Upper lobe of right lung (tissue), 1 donor: ENCODE results near the gene SOX12. TPM values are rescaled to one million over a fixed set of nuclear protein-coding genes. Genes with fewer than 3 reads are reported as not detected.

Experiments used
- ATAC-seq: fragments of 200-7000 bp; cut with Tn5 transposase; one replicate; pipeline ENCODE4 v1.9.1; 2020; ENCODE audit warnings: mild to moderate bottlenecking, moderate library complexity
- DNase-seq: peaks from one replicate; pipeline ENCODE4 v3.0.0-alpha.2; 2020
- H3K27ac ChIP-seq: fragments of 200-600 bp; one replicate; pipeline ENCODE4 v1.8.0; 2022
- H3K27me3 ChIP-seq: fragments of 200-600 bp; one replicate; pipeline ENCODE4 v1.8.0; 2022; ENCODE audit warnings: mild to moderate bottlenecking
- H3K36me3 ChIP-seq: fragments of 200-600 bp; one replicate; pipeline ENCODE4 v1.8.0; 2022
- H3K4me1 ChIP-seq: fragments of 200-600 bp; one replicate; pipeline ENCODE4 v1.8.0; 2022
- H3K4me3 ChIP-seq: fragments of 200-600 bp; one replicate; pipeline ENCODE4 v1.8.0; 2022; ENCODE audit warnings: mild to moderate bottlenecking
- H3K9me3 ChIP-seq: fragments of 200-600 bp; one replicate; pipeline ENCODE4 v1.8.0; 2022
- intact Hi-C: fragments of 100-400 bp; cut with DNase I; formaldehyde crosslinking; loops from one replicate; pipeline ENCODE4 v1.11.0; 2022
- long read RNA-seq: library from polyadenylated mRNA; unstranded; transcript quantifications from one replicate; pipeline ENCODE4 v2.0.0, GENCODE V29; 2021
- total RNA-seq: library from RNA; stranded (reverse); fragmentation: NEBNext Ultra II Directional; extraction: Animal tissue kit (Norgen Biotek cat#: 25700); gene quantifications from one replicate; pipeline ENCODE4 v1.2.1, GENCODE V29; 2021
- TF ChIP-seq, protein P1 (sequence below): fragments of 200-600 bp; IDR thresholded peaks from one replicate; pipeline ENCODE4 v1.8.0; 2022; ENCODE audit warnings: antibody characterized with exemption
- donor health status: DM: no; HTN: yes; CAD: no; lungs with severe emphysema.

Gene SOX12
- 8.4 TPM for total RNA-seq
- long read RNA-seq, full-length matches to known transcripts = 6 of 6 reads
- long read RNA-seq, partial matches to known transcripts = 0 of 6 reads
- long read RNA-seq, other reads (novel, unspliced or antisense) = 0 of 6 reads

DNA sequence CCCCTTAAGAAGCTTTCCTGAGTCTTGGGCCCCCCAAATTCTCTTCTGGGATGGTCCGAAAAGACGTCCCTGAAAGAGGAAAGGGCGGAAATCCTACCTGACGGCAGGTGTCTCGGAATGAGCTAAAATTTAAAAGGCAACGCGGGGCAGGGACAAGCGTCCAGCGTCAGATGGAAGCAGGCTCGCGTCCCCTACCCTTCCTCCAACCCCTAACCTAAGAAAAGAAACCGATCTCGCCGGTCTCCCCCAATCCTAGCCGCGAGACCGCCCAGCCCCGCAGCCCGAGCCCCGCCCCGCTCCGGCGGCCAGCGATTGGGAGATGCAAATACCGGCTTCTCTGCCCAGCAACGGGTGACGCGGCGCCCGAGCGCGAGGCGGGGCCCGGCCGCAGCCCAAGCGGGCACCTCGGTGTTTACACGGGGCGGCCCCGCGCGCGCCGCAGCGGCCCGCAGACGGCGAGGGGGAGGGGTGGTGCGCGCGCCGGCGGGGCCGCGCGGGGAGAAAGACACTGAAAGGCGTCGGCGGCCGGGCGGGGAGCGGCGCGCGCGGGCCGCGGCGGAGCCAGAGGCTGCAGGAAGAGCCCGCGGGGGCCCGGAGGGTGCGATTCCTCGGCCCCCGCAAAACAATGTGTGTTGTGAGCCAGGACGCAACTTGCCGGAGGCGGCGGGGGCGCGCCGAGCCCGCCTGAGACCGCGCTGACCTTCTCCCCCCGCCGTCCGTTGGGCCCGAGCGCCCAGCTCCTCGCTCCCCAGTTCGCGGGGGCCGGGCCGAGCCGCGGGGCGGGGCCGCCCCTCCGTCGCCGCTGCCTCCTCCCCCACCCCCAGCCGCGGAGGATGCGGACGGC lies at the start of gene SOX12:
Gene SOX12 (plus strand): TSS at position 508 of the 844 bp plus-strand sequence. CDS start 373 bp downstream, outside the sequence.
- Histone ChIP-seq H3K4me3 (peak within 1 kb of the TSS; percentile 77), H3K36me3 (no peaks in the 10 kb centered on the region), H3K4me1 (peaks cover 27% of the 10 kb centered on the region), H3K27me3 (no peaks in the 10 kb centered on the region), H3K27ac (peak within 1 kb of the TSS; percentile 90), H3K9me3 (no peaks in the 10 kb centered on the region)
- intact Hi-C loops = no loop called here
- peak; percentile 81 for ATAC-seq
- peak; percentile 99 for DNase-seq
- TF ChIP-seq, protein P1, sequence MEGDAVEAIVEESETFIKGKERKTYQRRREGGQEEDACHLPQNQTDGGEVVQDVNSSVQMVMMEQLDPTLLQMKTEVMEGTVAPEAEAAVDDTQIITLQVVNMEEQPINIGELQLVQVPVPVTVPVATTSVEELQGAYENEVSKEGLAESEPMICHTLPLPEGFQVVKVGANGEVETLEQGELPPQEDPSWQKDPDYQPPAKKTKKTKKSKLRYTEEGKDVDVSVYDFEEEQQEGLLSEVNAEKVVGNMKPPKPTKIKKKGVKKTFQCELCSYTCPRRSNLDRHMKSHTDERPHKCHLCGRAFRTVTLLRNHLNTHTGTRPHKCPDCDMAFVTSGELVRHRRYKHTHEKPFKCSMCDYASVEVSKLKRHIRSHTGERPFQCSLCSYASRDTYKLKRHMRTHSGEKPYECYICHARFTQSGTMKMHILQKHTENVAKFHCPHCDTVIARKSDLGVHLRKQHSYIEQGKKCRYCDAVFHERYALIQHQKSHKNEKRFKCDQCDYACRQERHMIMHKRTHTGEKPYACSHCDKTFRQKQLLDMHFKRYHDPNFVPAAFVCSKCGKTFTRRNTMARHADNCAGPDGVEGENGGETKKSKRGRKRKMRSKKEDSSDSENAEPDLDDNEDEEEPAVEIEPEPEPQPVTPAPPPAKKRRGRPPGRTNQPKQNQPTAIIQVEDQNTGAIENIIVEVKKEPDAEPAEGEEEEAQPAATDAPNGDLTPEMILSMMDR = no peak

- DNase-seq (no peak), ATAC-seq (no peak)
- Histone ChIP-seq H3K36me3 (peaks cover 16% of the 10 kb centered on the region), H3K27me3 (no peaks in the 10 kb centered on the region), H3K4me1 (no peaks in the 10 kb centered on the region), H3K9me3 (no peaks in the 10 kb centered on the region), H3K27ac (no peak overlapping the region), H3K4me3 (no peak overlapping the region)
- intact Hi-C loops = no loop called here
- TF ChIP-seq, protein P1 = no peak
Observed at GRCh38 chr20:275791-276190, 49.6 kb upstream of the SOX12 start.

DNA sequence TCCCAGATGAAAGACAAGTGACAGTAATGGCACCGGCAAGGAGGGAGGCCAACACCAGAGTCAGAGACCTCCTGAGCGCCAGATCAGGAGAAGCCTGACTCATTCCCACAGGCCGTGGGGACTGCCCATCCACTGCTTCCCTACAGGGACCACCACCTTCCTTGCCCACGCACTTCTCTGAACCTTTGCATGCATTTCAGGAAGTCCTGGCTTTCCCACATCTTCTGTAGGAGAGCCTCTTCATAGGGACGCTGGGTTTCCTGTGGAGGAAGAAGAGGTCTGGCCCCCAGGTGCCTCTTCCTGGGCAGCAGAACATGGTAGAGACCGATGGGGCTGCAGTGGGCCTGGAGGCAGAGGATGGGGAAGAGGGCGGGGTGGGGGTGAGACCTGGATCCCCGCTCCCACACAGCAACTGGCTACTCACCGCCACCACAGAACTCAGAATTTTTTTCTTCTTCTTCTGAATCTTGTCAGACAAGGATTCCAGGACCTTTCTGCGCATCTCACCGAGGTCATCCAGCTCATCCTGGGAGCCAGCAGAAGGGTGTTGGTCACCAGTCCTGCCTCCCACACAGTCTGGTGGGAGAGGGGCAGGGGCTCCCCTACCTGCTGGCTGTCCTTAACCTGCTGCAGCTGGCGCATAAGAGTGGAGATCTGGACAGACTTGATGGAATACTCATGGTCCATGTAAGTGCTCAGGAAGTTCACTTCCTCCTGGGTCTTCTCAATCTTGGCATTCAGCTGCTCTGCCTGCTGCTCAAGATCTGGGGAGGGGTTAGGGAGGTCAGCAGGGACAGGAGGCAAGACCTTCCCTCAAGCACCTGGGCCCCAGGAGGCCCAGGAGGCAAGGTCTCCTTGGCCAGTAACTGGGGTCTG lies 48.5 kb upstream of the SOX12 start:
- no peak for DNase-seq
- TF ChIP-seq, protein P1 = no peak

GRCh38 chr20:277496-277781 lies 47.9 kb upstream of the SOX12 start:
- no peaks in the 10 kb centered on the region for H3K27me3 ChIP-seq
- ATAC-seq = no peak
- no peak overlapping the region for H3K27ac ChIP-seq
- H3K36me3 ChIP-seq = peaks cover 19% of the 10 kb centered on the region
- intact Hi-C loops = no loop called here
- H3K4me1 ChIP-seq = no peaks in the 10 kb centered on the region
- no peak overlapping the region for H3K4me3 ChIP-seq
- no peak for DNase-seq
- TF ChIP-seq, protein P1 = no peak
- no peaks in the 10 kb centered on the region for H3K9me3 ChIP-seq

More for the DNA sequence above, 48.5 kb upstream of the SOX12 start:
- Histone ChIP-seq H3K27me3 (no peaks in the 10 kb centered on the region), H3K27ac (no peak overlapping the region), H3K9me3 (no peaks in the 10 kb centered on the region), H3K4me1 (no peaks in the 10 kb centered on the region), H3K36me3 (peaks cover 19% of the 10 kb centered on the region), H3K4me3 (no peak overlapping the region)
- intact Hi-C loops = no loop called here
- ATAC-seq = no peak

DNA sequence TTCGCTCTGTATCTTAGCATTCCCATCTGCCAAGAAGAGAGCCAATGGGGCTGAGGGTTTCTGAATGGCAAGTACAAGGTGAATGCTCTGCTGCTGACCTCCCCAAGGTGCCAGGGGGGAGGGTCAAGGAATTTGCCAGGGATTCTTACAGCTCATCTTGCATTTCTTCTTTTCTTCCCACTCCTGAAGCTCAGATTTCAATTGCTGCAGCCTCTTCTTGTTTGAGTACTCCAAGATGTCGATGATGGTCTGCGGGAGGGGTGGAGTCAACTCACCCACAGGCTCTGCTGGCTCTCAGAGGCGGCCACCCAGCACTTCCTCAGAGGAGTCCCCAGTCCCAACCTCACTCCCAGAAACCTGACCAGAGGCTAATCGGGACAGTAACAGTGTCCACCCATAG lies 47.2 kb upstream of the SOX12 start:
- intact Hi-C loops = no loop called here
- H3K27me3 ChIP-seq = no peaks in the 10 kb centered on the region
- DNase-seq = no peak
- TF ChIP-seq, protein P1 = no peak
- no peak for ATAC-seq
- no peak overlapping the region for H3K27ac ChIP-seq
- no peaks in the 10 kb centered on the region for H3K9me3 ChIP-seq
- no peaks in the 10 kb centered on the region for H3K4me1 ChIP-seq
- no peak overlapping the region for H3K4me3 ChIP-seq
- H3K36me3 ChIP-seq = peaks cover 19% of the 10 kb centered on the region
